Fibroblast of skin of left biceps (primary cell): ENCODE results near the gene NT5M.
"Not testable (repeated sequence)": the region's sequence is repeated elsewhere in the genome, so short reads cannot be mapped to it uniquely, and the experiment has no call there.

Source experiments
- DNase-seq, 2 experiments: peaks; one replicate each; pipeline ENCODE4 v3.0.0-alpha.2; 2013; ENCODE audit warnings: low read depth in 2 of 2

NT5M gene

GRCh38 chr17:17377071-17377967 lies 74.1 kb downstream of the NT5M start:
- DNase-seq = no peak

- no peak for DNase-seq
Measured at GRCh38 chr17:17379197-17379991, 76.2 kb downstream of the NT5M start.

GRCh38 chr17:17380145-17380925 lies 77.2 kb downstream of the NT5M start:
- DNase-seq = no peak

- DNase-seq = no peak
Measured at GRCh38 chr17:17381446-17382064, 78.4 kb downstream of the NT5M start.

GRCh38 chr17:17382065-17382459 lies 78.9 kb downstream of the NT5M start:
- no peak for DNase-seq

- DNase-seq = no peak
Measured at GRCh38 chr17:17382971-17383370, 79.8 kb downstream of the NT5M start.

GRCh38 chr17:17383431-17384290 lies 80.5 kb downstream of the NT5M start:
- not testable (repeated sequence) for DNase-seq

- no peak for DNase-seq
Measured at GRCh38 chr17:17384291-17384615, 81.1 kb downstream of the NT5M start.

- no peak for DNase-seq
Measured at GRCh38 chr17:17384961-17385360, 81.8 kb downstream of the NT5M start.

- DNase-seq = no peak
Measured at GRCh38 chr17:17385491-17385890, 82.3 kb downstream of the NT5M start.

- DNase-seq = no peak
Measured at GRCh38 chr17:17386094-17386800, 83.1 kb downstream of the NT5M start.

GRCh38 chr17:17387017-17387497 lies 83.9 kb downstream of the NT5M start:
- DNase-seq = no peak

GRCh38 chr17:17387498-17388362 lies 84.6 kb downstream of the NT5M start:
- no peak for DNase-seq

- DNase-seq = no peak
Measured at GRCh38 chr17:17388657-17389496, 85.7 kb downstream of the NT5M start.

- no peak for DNase-seq
Measured at GRCh38 chr17:17391668-17392370, 88.6 kb downstream of the NT5M start.

GRCh38 chr17:17393976-17394375 lies 90.8 kb downstream of the NT5M start:
- DNase-seq = no peak

GRCh38 chr17:17394494-17394893 lies 91.3 kb downstream of the NT5M start:
- no peak for DNase-seq
